Ascending aorta (tissue), 2 donors: ENCODE data around the gene RINL. TPM values are rescaled to one million over a fixed set of nuclear protein-coding genes. Genes with fewer than 3 reads are reported as not detected.

ENCODE experiments used
- DNase-seq, 2 donors: peaks; one replicate each; pipeline ENCODE4 v3.0.0-alpha.2; 2019; ENCODE audit warnings: low spot score in 2 of 2
- H3K27ac ChIP-seq, 2 donors: fragments of 200-600 bp; sonication (generic); one replicate each; pipeline ENCODE4 v1.5.1; 2016 to 2017; ENCODE audit warnings: mild to moderate bottlenecking in 1 of 2
- H3K27me3 ChIP-seq: fragments of 200-600 bp; sonication (generic); one replicate; pipeline ENCODE4 v1.5.1; 2017
- H3K36me3 ChIP-seq, 2 donors: fragments of 200-600 bp; sonication (generic); one replicate each; pipeline ENCODE4 v1.5.1; 2016
- H3K4me1 ChIP-seq, 2 donors: fragments of 200-600 bp; sonication (generic); one replicate each; pipeline ENCODE4 v1.5.1; 2016 to 2017; ENCODE audit warnings: mild to moderate bottlenecking in 1 of 2
- H3K4me3 ChIP-seq, 2 donors: fragments of 200-600 bp; sonication (generic); one replicate each; pipeline ENCODE4 v1.5.1; 2016 to 2017; ENCODE audit warnings: mild to moderate bottlenecking in 1 of 2
- H3K9me3 ChIP-seq, 2 donors: fragments of 200-600 bp; sonication (generic); one replicate each; pipeline ENCODE4 v1.5.1; 2016
- intact Hi-C: fragments of 100-400 bp; cut with DNase I; formaldehyde crosslinking; loops from one replicate; pipeline ENCODE4 v1.15.1; 2023
- total RNA-seq: library from RNA; depleted of rRNA; stranded (reverse); fragments of >200 nt; gene quantifications from one replicate; pipeline ENCODE4 v1.1.0, GENCODE V29; 2016
- TF ChIP-seq, protein P1 (sequence below), 3 experiments: fragments of 200-600 bp in 2 of 3; fragments of 450-650 bp in 1 of 3; sonication (generic) in 2 of 3; IDR thresholded peaks; one replicate each; pipeline ENCODE4 v1.5.1; 2016 to 2019; ENCODE audit warnings: antibody characterized with exemption in 3 of 3, mild to moderate bottlenecking in 1 of 3, moderate library complexity in 1 of 3

RINL gene
- total RNA-seq, 1 donor from 2014 or later, result 7.0 TPM

DNA sequence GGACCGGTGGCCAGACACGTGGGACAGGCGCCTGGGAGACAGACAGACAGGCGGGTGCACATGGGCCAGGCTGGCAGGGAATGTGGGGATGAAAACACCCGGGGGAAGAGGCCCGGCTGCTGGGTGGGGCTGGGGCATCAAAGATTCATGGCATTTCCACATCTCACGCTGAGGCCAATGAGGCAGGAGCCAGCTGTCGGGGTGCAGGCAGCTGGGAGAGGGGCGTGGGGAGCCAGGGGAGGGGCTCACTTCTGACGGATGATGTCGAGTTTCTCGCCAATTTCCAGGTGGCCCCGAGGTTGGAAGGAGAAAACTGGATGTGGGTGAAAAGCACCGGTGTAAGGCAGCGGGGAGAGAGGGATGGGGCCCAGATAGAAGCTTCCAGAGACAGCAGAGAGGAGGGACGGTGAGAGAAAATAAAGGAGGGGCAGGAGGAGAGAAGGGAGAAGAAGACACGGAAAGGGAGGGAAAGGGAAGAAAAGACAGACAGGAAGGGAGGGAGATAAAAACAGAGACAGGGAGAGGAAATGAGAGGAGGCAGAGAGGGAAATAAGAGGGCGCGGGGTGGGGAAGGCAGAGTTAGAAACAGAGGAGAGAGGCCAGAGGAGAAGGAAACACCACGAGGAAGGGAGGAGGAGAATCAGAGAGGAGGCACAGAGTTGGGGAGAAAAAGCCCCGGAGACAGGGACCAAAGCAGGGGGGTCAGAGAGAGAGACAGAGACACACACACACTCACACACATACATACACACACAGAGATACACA, 41.9 kb upstream of the RINL start:
- no peak for DNase-seq
- intact Hi-C loops, result no loop called here
- H3K4me1 ChIP-seq, result no peaks in the 10 kb centered on the region
- no peak overlapping the region for H3K4me3 ChIP-seq
- peaks cover 11 to 17% of the 10 kb centered on the region in 2 donors for H3K36me3 ChIP-seq
- H3K27ac ChIP-seq, result no peak overlapping the region
- no peaks in the 10 kb centered on the region for H3K9me3 ChIP-seq
- TF ChIP-seq, protein P1, sequence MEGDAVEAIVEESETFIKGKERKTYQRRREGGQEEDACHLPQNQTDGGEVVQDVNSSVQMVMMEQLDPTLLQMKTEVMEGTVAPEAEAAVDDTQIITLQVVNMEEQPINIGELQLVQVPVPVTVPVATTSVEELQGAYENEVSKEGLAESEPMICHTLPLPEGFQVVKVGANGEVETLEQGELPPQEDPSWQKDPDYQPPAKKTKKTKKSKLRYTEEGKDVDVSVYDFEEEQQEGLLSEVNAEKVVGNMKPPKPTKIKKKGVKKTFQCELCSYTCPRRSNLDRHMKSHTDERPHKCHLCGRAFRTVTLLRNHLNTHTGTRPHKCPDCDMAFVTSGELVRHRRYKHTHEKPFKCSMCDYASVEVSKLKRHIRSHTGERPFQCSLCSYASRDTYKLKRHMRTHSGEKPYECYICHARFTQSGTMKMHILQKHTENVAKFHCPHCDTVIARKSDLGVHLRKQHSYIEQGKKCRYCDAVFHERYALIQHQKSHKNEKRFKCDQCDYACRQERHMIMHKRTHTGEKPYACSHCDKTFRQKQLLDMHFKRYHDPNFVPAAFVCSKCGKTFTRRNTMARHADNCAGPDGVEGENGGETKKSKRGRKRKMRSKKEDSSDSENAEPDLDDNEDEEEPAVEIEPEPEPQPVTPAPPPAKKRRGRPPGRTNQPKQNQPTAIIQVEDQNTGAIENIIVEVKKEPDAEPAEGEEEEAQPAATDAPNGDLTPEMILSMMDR (IDR thresholded peaks at IDR 0.05), result no peak
- no peaks in the 10 kb centered on the region for H3K27me3 ChIP-seq

DNA sequence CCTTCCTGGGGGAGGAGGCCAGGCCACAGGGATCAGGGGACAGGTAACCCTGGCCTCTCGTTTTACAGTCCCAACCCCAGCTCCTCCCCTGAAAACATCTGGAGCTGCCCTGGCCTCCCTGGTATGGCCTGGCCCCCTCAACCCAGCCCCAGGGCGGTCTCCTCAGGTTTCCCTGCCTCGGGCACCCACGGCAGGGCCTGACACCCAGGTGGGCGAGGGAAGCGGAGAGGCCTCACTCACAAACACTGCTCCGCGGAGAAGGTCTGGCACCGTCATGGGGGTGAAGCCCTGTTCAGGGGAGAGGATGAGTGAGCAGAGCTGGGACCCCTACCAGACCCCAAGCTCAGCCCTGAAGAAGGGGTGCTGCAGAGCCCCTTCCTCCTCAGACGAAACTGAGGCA, 40.5 kb upstream of the RINL start:
- no peak for DNase-seq
- H3K4me3 ChIP-seq, result no peak overlapping the region
- H3K4me1 ChIP-seq, result no peaks in the 10 kb centered on the region
- TF ChIP-seq, protein P1 (IDR thresholded peaks at IDR 0.05), result no peak
- H3K9me3 ChIP-seq, result no peaks in the 10 kb centered on the region
- peaks cover 3 to 6% of the 10 kb centered on the region in 2 donors for H3K36me3 ChIP-seq
- no peak overlapping the region for H3K27ac ChIP-seq
- intact Hi-C loops, result no loop called here
- H3K27me3 ChIP-seq, result no peaks in the 10 kb centered on the region

DNA sequence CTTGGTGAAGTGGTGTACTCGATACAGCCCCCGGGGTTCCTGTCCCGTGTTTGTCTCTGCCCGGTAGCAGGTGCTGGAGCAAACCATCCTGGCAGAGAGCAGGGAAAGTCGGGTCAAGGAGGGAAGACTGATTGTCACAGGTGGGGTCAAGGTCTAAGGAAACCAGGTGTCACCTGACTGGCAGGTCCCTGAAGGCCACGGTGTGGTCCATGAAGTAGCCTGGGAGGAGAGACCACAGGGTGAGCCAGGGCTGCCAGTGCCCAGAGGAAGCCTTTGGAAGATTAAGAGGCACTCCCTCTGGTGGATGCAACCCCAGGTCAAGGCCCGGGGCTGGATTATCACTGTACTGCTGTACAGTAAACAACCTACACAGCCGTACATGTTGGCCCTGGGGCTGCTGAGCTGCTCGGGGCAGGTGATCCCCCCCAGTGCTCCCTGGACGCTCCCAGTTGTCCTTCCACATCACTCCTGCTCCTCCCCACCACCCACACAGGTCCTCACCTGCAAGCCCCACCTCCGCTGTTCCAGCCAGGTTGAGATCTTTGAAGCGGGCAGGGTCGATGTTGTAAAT, 39.9 kb upstream of the RINL start:
- intact Hi-C loops, result no loop called here
- H3K27ac ChIP-seq, result no peak overlapping the region
- H3K36me3 ChIP-seq, result peaks cover 3 to 6% of the 10 kb centered on the region in 2 donors
- no peaks in the 10 kb centered on the region for H3K4me1 ChIP-seq
- no peak for DNase-seq
- TF ChIP-seq, protein P1 (IDR thresholded peaks at IDR 0.05), result no peak
- no peaks in the 10 kb centered on the region for H3K9me3 ChIP-seq
- no peaks in the 10 kb centered on the region for H3K27me3 ChIP-seq
- no peak overlapping the region for H3K4me3 ChIP-seq

DNA sequence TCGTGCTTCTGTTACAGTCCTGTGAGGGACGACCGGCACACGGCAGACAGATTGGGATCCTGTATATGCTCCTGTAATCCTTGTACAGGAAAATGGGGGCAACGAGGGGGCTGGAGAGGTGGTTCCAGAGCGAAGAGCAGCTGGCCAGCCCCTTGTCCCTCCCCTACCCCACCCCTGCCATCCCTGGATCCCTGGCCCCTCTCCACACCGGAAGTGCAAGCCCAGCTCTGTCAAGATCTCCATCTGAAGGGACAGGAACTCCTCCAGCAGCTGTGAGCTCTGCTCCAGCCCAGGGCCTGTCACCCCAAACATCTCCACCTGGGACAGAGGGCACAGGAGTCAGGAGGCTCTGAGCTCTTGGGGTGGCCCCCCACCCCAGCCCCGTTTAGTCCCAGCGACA, 39.4 kb upstream of the RINL start:
- DNase-seq, result no peak
- Histone ChIP-seq H3K4me3 (no peak overlapping the region), H3K4me1 (no peaks in the 10 kb centered on the region), H3K9me3 (no peaks in the 10 kb centered on the region), H3K27ac (no peak overlapping the region), H3K27me3 (no peaks in the 10 kb centered on the region), H3K36me3 (peaks cover 3 to 6% of the 10 kb centered on the region in 2 donors)
- intact Hi-C loops, result no loop called here
- TF ChIP-seq, protein P1 (IDR thresholded peaks at IDR 0.05), result no peak

DNA sequence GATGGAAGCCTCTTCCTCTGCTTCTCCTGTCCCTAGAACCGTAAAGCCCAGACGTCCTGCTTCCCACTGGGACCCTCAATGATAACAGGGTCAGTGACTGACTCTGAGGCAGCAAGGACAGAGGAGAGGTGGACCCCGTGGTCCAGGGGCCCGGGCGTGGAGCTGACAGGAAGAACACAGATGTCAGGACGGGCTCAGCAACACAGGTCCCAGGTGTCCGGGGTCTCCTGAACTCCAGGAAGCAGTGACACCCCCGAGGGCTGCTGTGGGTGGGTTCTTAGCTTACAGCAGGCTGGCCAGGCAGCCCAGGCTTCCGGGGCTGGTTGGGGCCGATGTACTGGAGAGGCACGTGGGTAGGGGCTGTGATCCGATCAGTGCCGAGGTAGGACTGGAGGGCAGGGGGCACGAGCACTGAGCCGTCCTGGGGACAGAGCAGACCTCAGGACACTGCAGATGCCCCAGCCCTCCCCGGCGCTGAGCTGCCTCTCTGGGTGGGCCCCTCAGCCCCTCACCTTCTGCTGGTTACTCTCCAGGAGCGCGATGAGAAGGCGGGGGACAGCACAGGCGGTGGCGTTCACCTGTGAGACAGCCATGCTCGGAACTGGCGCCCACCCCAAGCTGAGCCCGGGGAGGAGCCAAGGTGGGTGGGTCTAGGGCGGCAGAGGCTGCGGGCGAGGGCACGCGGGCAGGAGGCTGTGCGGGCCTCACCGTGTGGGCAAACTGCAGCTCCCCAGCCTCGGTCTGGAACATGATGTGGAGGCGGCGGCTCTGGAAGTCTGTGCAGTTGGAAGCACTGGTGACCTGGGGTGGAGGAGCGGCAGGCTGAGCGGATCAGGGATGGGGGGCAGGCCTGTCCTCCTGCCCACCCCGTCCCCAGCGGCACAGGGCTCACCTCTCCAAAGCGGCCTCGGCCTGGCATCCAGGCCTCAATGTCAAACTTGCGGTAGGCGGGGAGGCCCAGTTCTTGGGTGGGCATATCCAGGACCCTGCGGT, 37.5 kb upstream of the RINL start:
- no peak for DNase-seq
- intact Hi-C loops, result no loop called here
- H3K27me3 ChIP-seq, result no peaks in the 10 kb centered on the region
- H3K9me3 ChIP-seq, result no peaks in the 10 kb centered on the region
- no peaks in the 10 kb centered on the region for H3K4me1 ChIP-seq
- TF ChIP-seq, protein P1 (IDR thresholded peaks at IDR 0.05), result no peak
- no peaks in the 10 kb centered on the region for H3K36me3 ChIP-seq
- H3K4me3 ChIP-seq, result no peak overlapping the region
- no peak overlapping the region for H3K27ac ChIP-seq
